Measurements from ENCODE around the gene TP53TG5.

TP53TG5 gene

GRCh38 chr20:45323731-45324130 is 54.4 kb downstream of the TP53TG5 start:
- DNase-seq (ENCODE audit: low read depth): no peak

- DNase-seq (ENCODE audit: low read depth): no peak
These were observed 55.2 kb downstream of the TP53TG5 start for GRCh38 chr20:45322952-45323383.
